GM18526 (cell line): ENCODE measurements around the gene NDUFB8.

ENCODE experiments used
- POLR2A ChIP-seq: IDR thresholded peaks from 3 replicates; pipeline ENCODE4 v1.6.1; 2011; ENCODE audit not compliant: insufficient read length; ENCODE audit errors: extremely low read depth

The NDUFB8 gene

GRCh38 chr10:100529475-100530298 is at the start of gene NDUFB8:
Gene NDUFB8 (minus strand): TSS chr10:100529871. CDS start chr10:100529851, 20 bp downstream.
- TF ChIP-seq POLR2A: peak; percentile 77

- TF ChIP-seq POLR2A: no peak
These were observed 46.6 kb upstream of the NDUFB8 start for GRCh38 chr10:100576282-100576635.

GRCh38 chr10:100575585-100576281 is 46.1 kb upstream of the NDUFB8 start:
- no peak for TF ChIP-seq POLR2A

- no peak for TF ChIP-seq POLR2A
These were observed 41.6 kb upstream of the NDUFB8 start for GRCh38 chr10:100571084-100571856.

- no peak for TF ChIP-seq POLR2A
These were observed 40.8 kb upstream of the NDUFB8 start for GRCh38 chr10:100570506-100570905.

- TF ChIP-seq POLR2A: no peak
These were observed 40.2 kb upstream of the NDUFB8 start for GRCh38 chr10:100569687-100570481.

- no peak for TF ChIP-seq POLR2A
These were observed 39.2 kb upstream of the NDUFB8 start for GRCh38 chr10:100568912-100569311.

GRCh38 chr10:100567826-100568225 is 38.2 kb upstream of the NDUFB8 start:
- TF ChIP-seq POLR2A: no peak

- TF ChIP-seq POLR2A: no peak
These were observed 37.6 kb upstream of the NDUFB8 start for GRCh38 chr10:100567249-100567648.

GRCh38 chr10:100566561-100566960 is 36.9 kb upstream of the NDUFB8 start:
- no peak for TF ChIP-seq POLR2A

- no peak for TF ChIP-seq POLR2A
These were observed 35.7 kb upstream of the NDUFB8 start for GRCh38 chr10:100565206-100565985.

GRCh38 chr10:100562008-100562672 is 32.5 kb upstream of the NDUFB8 start:
- TF ChIP-seq POLR2A: no peak

GRCh38 chr10:100561005-100561404 is 31.3 kb upstream of the NDUFB8 start:
- no peak for TF ChIP-seq POLR2A

- no peak for TF ChIP-seq POLR2A
These were observed 30.6 kb upstream of the NDUFB8 start for GRCh38 chr10:100560248-100560647.

GRCh38 chr10:100554902-100555301 is 25.2 kb upstream of the NDUFB8 start:
- no peak for TF ChIP-seq POLR2A
